Stimulated activated naive CD8-positive, alpha-beta T cell treated with anti-CD3 and anti-CD28 coated beads, Interleukin-15, Interleukin-2, amounts not matched to agents 100 ng/mL and 50 ng/mL, for 24 hours (primary cell): Measurements from ENCODE around the gene ATL2.
"Not testable (repeated sequence)": the region's sequence is repeated elsewhere in the genome, so short reads cannot be mapped to it uniquely, and the experiment has no call there.

Experiments
- H3K27ac Mint-ChIP-seq: one replicate; pipeline ENCODE4 v1.8.0; 2021; ENCODE audit warnings: mild to moderate bottlenecking, mixed read lengths
- H3K27me3 Mint-ChIP-seq: one replicate; pipeline ENCODE4 v1.8.0; 2021; ENCODE audit warnings: mixed read lengths
- H3K36me3 Mint-ChIP-seq: one replicate; pipeline ENCODE4 v1.8.0; 2021; ENCODE audit warnings: low read depth, mixed read lengths
- H3K4me1 Mint-ChIP-seq: one replicate; pipeline ENCODE4 v1.8.0; 2021; ENCODE audit warnings: low read depth, mixed read lengths
- H3K4me3 Mint-ChIP-seq: one replicate; pipeline ENCODE4 v1.8.0; 2021; ENCODE audit warnings: mild to moderate bottlenecking, mixed read lengths
- H3K9me3 Mint-ChIP-seq: one replicate; pipeline ENCODE4 v1.8.0; 2021; ENCODE audit warnings: mixed read lengths

Gene ATL2

GRCh38 chr2:38263293-38263692 lies 113.8 kb downstream of the ATL2 start:
- Mint-ChIP-seq H3K27me3 (peaks cover 4% of the 10 kb centered on the region), H3K4me1 (peaks cover 21% of the 10 kb centered on the region), H3K9me3 (no peaks in the 10 kb centered on the region), H3K4me3 (no peak overlapping the region), H3K36me3 (no peaks in the 10 kb centered on the region), H3K27ac (no peak overlapping the region)

GRCh38 chr2:38262069-38262871 lies 114.8 kb downstream of the ATL2 start:
- Mint-ChIP-seq H3K9me3 (no peaks in the 10 kb centered on the region), H3K4me3 (no peak overlapping the region), H3K36me3 (no peaks in the 10 kb centered on the region), H3K27ac (no peak overlapping the region), H3K27me3 (peaks cover 4% of the 10 kb centered on the region), H3K4me1 (peaks cover 21% of the 10 kb centered on the region)

GRCh38 chr2:38261569-38262068 lies 115.5 kb downstream of the ATL2 start:
- Mint-ChIP-seq H3K36me3 (no peaks in the 10 kb centered on the region), H3K4me1 (peaks cover 20% of the 10 kb centered on the region), H3K9me3 (no peaks in the 10 kb centered on the region), H3K4me3 (no peak overlapping the region), H3K27ac (no peak overlapping the region), H3K27me3 (peaks cover 6% of the 10 kb centered on the region)

GRCh38 chr2:38260972-38261371 lies 116.1 kb downstream of the ATL2 start:
- Mint-ChIP-seq H3K9me3 (no peaks in the 10 kb centered on the region), H3K4me3 (no peak overlapping the region), H3K4me1 (peaks cover 16% of the 10 kb centered on the region), H3K27ac (no peak overlapping the region), H3K36me3 (no peaks in the 10 kb centered on the region), H3K27me3 (peaks cover 8% of the 10 kb centered on the region)

- Mint-ChIP-seq H3K9me3 (no peaks in the 10 kb centered on the region), H3K36me3 (no peaks in the 10 kb centered on the region), H3K4me1 (peaks cover 12% of the 10 kb centered on the region), H3K4me3 (no peak overlapping the region), H3K27ac (no peak overlapping the region), H3K27me3 (peaks cover 8% of the 10 kb centered on the region)
Measured at GRCh38 chr2:38260469-38260868, 116.6 kb downstream of the ATL2 start.

GRCh38 chr2:38259311-38259710 lies 117.8 kb downstream of the ATL2 start:
- Mint-ChIP-seq H3K36me3 (no peaks in the 10 kb centered on the region), H3K4me1 (peaks cover 12% of the 10 kb centered on the region), H3K9me3 (no peaks in the 10 kb centered on the region), H3K27ac (no peak overlapping the region), H3K27me3 (peaks cover 8% of the 10 kb centered on the region), H3K4me3 (no peak overlapping the region)

- H3K4me3 Mint-ChIP-seq, H3K27ac Mint-ChIP-seq: not testable (repeated sequence)
- peaks cover 12% of the 10 kb centered on the region for H3K4me1 Mint-ChIP-seq
Measured at GRCh38 chr2:38257680-38258079, 119.4 kb downstream of the ATL2 start.

GRCh38 chr2:38256610-38257009 lies 120.5 kb downstream of the ATL2 start:
- Mint-ChIP-seq H3K36me3 (no peaks in the 10 kb centered on the region), H3K9me3 (no peaks in the 10 kb centered on the region), H3K4me1 (peaks cover 6% of the 10 kb centered on the region)

More at GRCh38 chr2:38257680-38258079, 119.4 kb downstream of the ATL2 start:
- H3K36me3 Mint-ChIP-seq, H3K9me3 Mint-ChIP-seq, H3K27me3 Mint-ChIP-seq: not testable (repeated sequence)

GRCh38 chr2:38255211-38255610 lies 121.9 kb downstream of the ATL2 start:
- Mint-ChIP-seq H3K9me3 (no peaks in the 10 kb centered on the region), H3K27ac (no peak overlapping the region), H3K27me3 (peaks cover 8% of the 10 kb centered on the region), H3K4me3 (no peak overlapping the region), H3K36me3 (no peaks in the 10 kb centered on the region), H3K4me1 (no peaks in the 10 kb centered on the region)

More at GRCh38 chr2:38256610-38257009, 120.5 kb downstream of the ATL2 start:
- Mint-ChIP-seq H3K4me3 (no peak overlapping the region), H3K27me3 (peaks cover 8% of the 10 kb centered on the region), H3K27ac (no peak overlapping the region)

- Mint-ChIP-seq H3K4me3 (no peak overlapping the region), H3K36me3 (no peaks in the 10 kb centered on the region), H3K9me3 (no peaks in the 10 kb centered on the region), H3K4me1 (no peaks in the 10 kb centered on the region), H3K27me3 (peaks cover 8% of the 10 kb centered on the region), H3K27ac (no peak overlapping the region)
Measured at GRCh38 chr2:38254796-38255195, 122.3 kb downstream of the ATL2 start.

- Mint-ChIP-seq H3K9me3 (no peaks in the 10 kb centered on the region), H3K27ac (no peak overlapping the region), H3K4me3 (no peak overlapping the region), H3K4me1 (no peaks in the 10 kb centered on the region), H3K27me3 (peaks cover 4% of the 10 kb centered on the region), H3K36me3 (no peaks in the 10 kb centered on the region)
Measured at GRCh38 chr2:38251940-38252339, 125.1 kb downstream of the ATL2 start.

GRCh38 chr2:38248707-38249106 lies 128.4 kb downstream of the ATL2 start:
- no peaks in the 10 kb centered on the region for H3K9me3 Mint-ChIP-seq
- no peak overlapping the region for H3K4me3 Mint-ChIP-seq
- no peaks in the 10 kb centered on the region for H3K4me1 Mint-ChIP-seq

GRCh38 chr2:38248255-38248654 lies 128.8 kb downstream of the ATL2 start:
- Mint-ChIP-seq H3K27me3 (no peaks in the 10 kb centered on the region), H3K27ac (no peak overlapping the region), H3K4me1 (no peaks in the 10 kb centered on the region), H3K36me3 (no peaks in the 10 kb centered on the region), H3K9me3 (no peaks in the 10 kb centered on the region), H3K4me3 (no peak overlapping the region)

More at GRCh38 chr2:38248707-38249106, 128.4 kb downstream of the ATL2 start:
- no peaks in the 10 kb centered on the region for H3K27me3 Mint-ChIP-seq
- H3K27ac Mint-ChIP-seq = no peak overlapping the region
- no peaks in the 10 kb centered on the region for H3K36me3 Mint-ChIP-seq

- Mint-ChIP-seq H3K9me3 (no peaks in the 10 kb centered on the region), H3K4me3 (no peak overlapping the region), H3K36me3 (no peaks in the 10 kb centered on the region), H3K4me1 (no peaks in the 10 kb centered on the region), H3K27me3 (peaks cover 5% of the 10 kb centered on the region), H3K27ac (no peak overlapping the region)
Measured at GRCh38 chr2:38246105-38246504, 131.0 kb downstream of the ATL2 start.

- no peaks in the 10 kb centered on the region for H3K9me3 Mint-ChIP-seq
- H3K4me3 Mint-ChIP-seq = no peak overlapping the region
- no peak overlapping the region for H3K27ac Mint-ChIP-seq
- H3K27me3 Mint-ChIP-seq = peaks cover 5% of the 10 kb centered on the region
- no peaks in the 10 kb centered on the region for H3K36me3 Mint-ChIP-seq
- no peaks in the 10 kb centered on the region for H3K4me1 Mint-ChIP-seq
Measured at GRCh38 chr2:38245114-38245641, 131.9 kb downstream of the ATL2 start.
